Body of pancreas (tissue), 4 donors: Measurements from ENCODE around the gene TSPEAR. TPM values are rescaled to one million over a fixed set of nuclear protein-coding genes. Genes with fewer than 3 reads are reported as not detected.

Source experiments
- ATAC-seq: fragments of 150-250 bp; one replicate; pipeline ENCODE4 v1.9.1; 2016
- DNase-seq, 4 donors: peaks; one replicate each; pipeline ENCODE4 v3.0.0-alpha.2; 2019
- H3K27ac ChIP-seq, 4 donors: fragments of 200-600 bp; sonication (generic); 1 replicate in 3 of 4; 2 replicates in 1 of 4; pipeline versions ENCODE4 v1.5.1 to v1.6.1; 2016 to 2019; ENCODE audit warnings: mild to moderate bottlenecking in 1 of 4, mixed read lengths in 1 of 4, moderate library complexity in 1 of 4
- H3K27me3 ChIP-seq, 2 donors: fragments of 200-600 bp; sonication (generic); one replicate each; pipeline ENCODE4 v1.6.0; 2016; ENCODE audit warnings: mild to moderate bottlenecking in 1 of 2
- H3K36me3 ChIP-seq, 2 donors: fragments of 200-600 bp; sonication (generic); replicated peaks in 1 of 2; 2 replicates each; pipeline ENCODE4 v1.5.1; 2016; ENCODE audit warnings: low read depth in 2 of 2; ENCODE audit not compliant: insufficient read depth in 1 of 2
- H3K4me1 ChIP-seq: fragments of 200-600 bp; sonication (generic); one replicate; pipeline ENCODE4 v1.6.0; 2016
- H3K4me3 ChIP-seq, 2 donors: fragments of 200-600 bp; sonication (generic); 1 replicate in 1 of 2; 2 replicates in 1 of 2; pipeline ENCODE4 v1.5.1; 2016 to 2019
- H3K9me3 ChIP-seq, 3 donors: fragments of 200-600 bp; sonication (generic); 1 replicate in 2 of 3; 2 replicates in 1 of 3; pipeline ENCODE4 v1.5.1; 2016
- CTCF ChIP-seq, 7 experiments: fragments of 450-650 bp in 4 of 7; fragments of 200-600 bp in 3 of 7; sonication (generic) in 3 of 7; IDR thresholded peaks; one replicate each; pipeline ENCODE4 v1.5.1; 2016 to 2019; ENCODE audit warnings: antibody characterized with exemption in 7 of 7
- POLR2A ChIP-seq, 3 donors: fragments of 450-650 bp; IDR thresholded peaks; one replicate each; pipeline ENCODE4 v1.6.1; 2016; ENCODE audit warnings: antibody characterized with exemption in 3 of 3, mild to moderate bottlenecking in 2 of 3
- WGBS, 2 donors: methylation state at CpG; one replicate each; pipeline ENCODE4 v1.1.5; 2017; 5-methylcytosine and 5-hydroxymethylcytosine counted together
- intact Hi-C: fragments of 100-400 bp; cut with DNase I; formaldehyde crosslinking; loops from one replicate; pipeline ENCODE4 v1.15.1; 2023
- total RNA-seq, 2 donors: library from RNA; depleted of rRNA; stranded (reverse); fragments of >200 nt; gene quantifications; one replicate each; pipeline ENCODE4 v1.1.0, GENCODE V29; 2016

TSPEAR gene
- total RNA-seq, 2 donors from 2014 or later, result 0.52 TPM; not detected in 1

- Histone ChIP-seq H3K9me3 (no peaks in the 10 kb centered on the region), H3K27ac (no peak overlapping the region), H3K4me3 (no peak overlapping the region), H3K4me1 (peaks cover 13% of the 10 kb centered on the region), H3K36me3 (no peaks in the 10 kb centered on the region), H3K27me3 (peaks cover 0 to 16% of the 10 kb centered on the region in 2 donors)
- TF ChIP-seq CTCF (IDR thresholded peaks at IDR 0.05), result no peak
- no peak for TF ChIP-seq POLR2A (IDR thresholded peaks at IDR 0.05)
- WGBS, 2 donors, result 64 to 77% methylated on average over 5 to 10 of the region's 10 CpGs
- no peak for ATAC-seq
- no peak for DNase-seq
- intact Hi-C loops, result no loop called here
Measured at GRCh38 chr21:44713846-44714245, 2.5 kb upstream of the TSPEAR start.

- no peak overlapping the region for H3K27ac ChIP-seq
- TF ChIP-seq CTCF (IDR thresholded peaks at IDR 0.05), result no peak
- 55 to 81% methylated on average over 8 to 9 of the region's 9 CpGs for WGBS, 2 donors
- no peaks in the 10 kb centered on the region for H3K36me3 ChIP-seq
- H3K4me3 ChIP-seq, result no peak overlapping the region
- no peaks in the 10 kb centered on the region for H3K9me3 ChIP-seq
- H3K4me1 ChIP-seq, result peaks cover 13% of the 10 kb centered on the region
- ATAC-seq (no peak), DNase-seq (no peak)
- peaks cover 0 to 17% of the 10 kb centered on the region in 2 donors for H3K27me3 ChIP-seq
- intact Hi-C loops, result no loop called here
Measured at GRCh38 chr21:44713130-44713529, 1.8 kb upstream of the TSPEAR start.

GRCh38 chr21:44712203-44713028 lies 1.0 kb upstream of the TSPEAR start:
- Histone ChIP-seq H3K9me3 (no peaks in the 10 kb centered on the region), H3K4me1 (peaks cover 13% of the 10 kb centered on the region), H3K36me3 (no peaks in the 10 kb centered on the region), H3K27me3 (peaks cover 0 to 22% of the 10 kb centered on the region in 2 donors), H3K27ac (no peak overlapping the region), H3K4me3 (no peak overlapping the region)
- no peak for TF ChIP-seq CTCF (IDR thresholded peaks at IDR 0.05)
- no peak for TF ChIP-seq POLR2A (IDR thresholded peaks at IDR 0.05)
- intact Hi-C loops, result no loop called here
- ATAC-seq (no peak), DNase-seq (no peak)
- 23 to 44% methylated on average over 14 of the region's 22 CpGs for WGBS, 2 donors

- ATAC-seq (no peak), DNase-seq (no peak)
- Histone ChIP-seq H3K27ac (no peak overlapping the region), H3K4me3 (no peak overlapping the region), H3K27me3 (peaks cover 0 to 22% of the 10 kb centered on the region in 2 donors), H3K9me3 (no peaks in the 10 kb centered on the region), H3K4me1 (peaks cover 13% of the 10 kb centered on the region), H3K36me3 (no peaks in the 10 kb centered on the region)
- intact Hi-C loops, result no loop called here
- 8 to 40% methylated on average over 1 to 20 of the region's 20 CpGs for WGBS, 2 donors
- TF ChIP-seq CTCF (IDR thresholded peaks at IDR 0.05) (no peak), POLR2A (IDR thresholded peaks at IDR 0.05) (no peak)
Measured at GRCh38 chr21:44710756-44711326, 531 bp downstream of the TSPEAR start.
